NCI-H1436 (cell line): ENCODE measurements around the gene MYMX.
"Not testable (repeated sequence)": the region's sequence is repeated elsewhere in the genome, so short reads cannot be mapped to it uniquely, and the experiment has no call there.

Experiments
- DNase-seq: peaks from one replicate; lab custom pipeline; 2025; lab: John Stamatoyannopoulos, UW

The MYMX gene

GRCh38 chr6:44219815-44220784 lies 3.4 kb downstream of the MYMX start:
- no peak for DNase-seq

GRCh38 chr6:44220913-44221290 lies 4.2 kb downstream of the MYMX start:
- DNase-seq = no peak

GRCh38 chr6:44221291-44221960 lies 4.7 kb downstream of the MYMX start:
- DNase-seq = peak; percentile 64

DNA sequence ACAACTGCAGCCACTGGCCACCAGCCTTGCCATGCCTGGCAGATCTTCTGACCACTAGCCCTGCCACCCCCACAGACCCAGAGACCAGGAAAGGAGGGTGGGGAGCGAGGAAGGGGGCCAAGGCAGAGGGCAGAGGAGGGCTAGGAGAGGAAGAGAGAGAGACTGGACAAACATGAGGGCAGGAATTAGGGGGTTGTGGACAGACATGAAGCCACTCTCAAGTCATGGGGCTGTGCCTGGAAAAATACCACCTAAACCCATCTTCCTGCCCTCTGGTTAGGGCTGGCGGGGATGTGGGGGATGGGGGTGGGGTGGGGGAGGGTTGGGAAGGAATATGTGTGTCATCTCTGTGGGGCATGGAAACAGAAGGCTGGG lies 5.2 kb downstream of the MYMX start:
- no peak for DNase-seq

- no peak for DNase-seq
These were observed 6.0 kb downstream of the MYMX start for GRCh38 chr6:44222486-44223318.

DNA sequence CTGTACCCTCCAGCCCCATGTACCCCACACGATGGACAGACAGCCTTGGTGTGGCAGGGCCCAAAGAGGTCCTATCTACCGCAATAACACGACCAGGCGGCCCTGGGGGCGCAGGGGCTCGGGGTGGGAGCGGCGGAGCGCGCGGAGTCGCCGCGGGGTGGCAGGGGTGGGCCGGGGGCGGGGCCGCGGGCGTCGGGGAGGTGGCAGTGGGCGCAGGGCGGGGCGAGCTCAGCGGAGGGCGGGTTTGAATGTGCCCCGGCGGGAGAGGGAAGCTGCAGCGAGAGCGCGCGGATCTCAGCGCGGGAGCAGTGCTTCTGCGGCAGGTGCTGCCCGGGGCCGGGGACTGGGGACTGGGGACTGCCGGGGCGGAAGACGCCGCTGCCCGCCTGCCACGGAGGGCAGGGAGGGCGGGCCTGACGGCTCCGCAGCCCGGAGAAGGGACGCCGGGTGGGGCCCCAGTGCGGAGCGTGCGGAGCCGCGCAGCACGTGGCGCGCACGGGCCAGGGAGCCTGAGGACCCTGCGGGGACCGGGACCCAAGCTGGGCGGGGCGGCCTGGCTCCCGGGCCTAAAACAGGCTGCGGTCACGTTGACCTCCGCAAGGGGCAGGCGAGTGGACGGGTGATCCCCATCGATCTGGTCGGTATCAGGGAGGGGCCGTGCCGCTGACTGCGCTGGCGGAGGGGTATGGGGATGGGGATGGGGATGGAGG lies 6.7 kb downstream of the MYMX start, which contains the start of gene SLC29A1:
Gene SLC29A1 (plus strand): TSS at position 277 of the 710 bp plus-strand sequence. CDS start 3,719 bp downstream, outside the sequence.
- DNase-seq = peak; percentile 80

DNA sequence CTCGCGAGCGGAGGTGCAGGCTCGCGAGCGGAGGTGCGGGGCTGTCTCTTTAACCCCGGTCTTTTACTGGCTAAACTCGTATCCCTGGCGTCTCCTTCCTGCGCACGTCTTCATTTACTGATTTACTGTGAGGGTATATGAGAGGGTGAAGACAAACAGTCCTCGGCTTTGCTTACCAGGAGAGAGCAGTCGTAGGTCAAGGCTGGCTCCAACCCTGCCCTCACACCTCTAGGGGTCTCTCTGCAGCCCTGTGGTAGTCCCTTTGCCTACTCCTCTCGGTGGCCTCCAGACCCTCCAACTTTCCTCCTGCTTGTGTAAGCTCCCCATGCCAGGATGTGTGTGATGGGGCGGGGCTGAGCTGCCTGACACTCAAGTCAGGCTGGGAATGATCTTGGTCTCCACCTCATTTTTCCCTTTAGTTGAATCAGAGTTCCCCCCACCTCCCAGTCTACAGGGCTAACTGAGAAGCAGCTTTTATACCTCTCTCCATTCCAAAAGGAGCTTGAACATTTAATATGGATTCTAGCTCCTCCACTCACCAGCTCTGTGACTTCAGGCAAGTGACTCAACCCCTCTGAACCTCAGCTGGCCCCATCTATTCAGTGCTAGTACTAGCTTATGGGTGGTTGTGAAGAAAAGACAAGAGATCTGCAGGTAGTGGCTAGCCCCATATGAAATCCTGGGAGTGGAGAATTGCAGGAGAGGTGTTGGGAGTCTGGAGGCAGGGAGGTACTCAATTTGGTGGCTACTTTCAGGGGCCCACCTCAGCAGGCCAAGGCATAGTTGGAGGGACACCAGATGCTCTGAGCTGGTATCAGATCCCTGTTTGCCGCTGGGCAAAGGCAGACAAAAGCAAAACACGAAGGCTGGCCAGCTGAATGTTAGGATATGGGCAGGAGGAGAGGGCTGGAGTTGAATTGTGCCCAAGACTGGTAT lies 7.6 kb downstream of the MYMX start:
- no peak for DNase-seq

DNA sequence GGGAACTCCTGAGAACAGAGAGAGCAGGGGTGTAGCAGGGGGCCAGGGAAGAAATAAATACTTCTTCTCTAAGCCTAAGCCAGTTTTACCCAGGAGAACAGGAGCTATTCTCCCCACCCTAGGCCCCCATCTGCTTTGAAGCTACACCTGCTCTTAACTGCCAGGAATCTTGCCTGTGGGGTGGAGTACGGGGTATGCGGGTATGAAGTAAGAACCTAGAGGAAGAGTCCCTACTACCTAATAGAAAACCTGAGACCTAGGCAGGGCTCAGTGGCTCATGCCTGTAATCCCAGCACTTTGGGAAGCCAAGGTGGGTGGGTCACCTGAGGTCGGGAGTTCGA lies 8.2 kb downstream of the MYMX start:
- no peak for DNase-seq

- DNase-seq = no peak
These were observed 9.0 kb downstream of the MYMX start for GRCh38 chr6:44225579-44226325.

DNA sequence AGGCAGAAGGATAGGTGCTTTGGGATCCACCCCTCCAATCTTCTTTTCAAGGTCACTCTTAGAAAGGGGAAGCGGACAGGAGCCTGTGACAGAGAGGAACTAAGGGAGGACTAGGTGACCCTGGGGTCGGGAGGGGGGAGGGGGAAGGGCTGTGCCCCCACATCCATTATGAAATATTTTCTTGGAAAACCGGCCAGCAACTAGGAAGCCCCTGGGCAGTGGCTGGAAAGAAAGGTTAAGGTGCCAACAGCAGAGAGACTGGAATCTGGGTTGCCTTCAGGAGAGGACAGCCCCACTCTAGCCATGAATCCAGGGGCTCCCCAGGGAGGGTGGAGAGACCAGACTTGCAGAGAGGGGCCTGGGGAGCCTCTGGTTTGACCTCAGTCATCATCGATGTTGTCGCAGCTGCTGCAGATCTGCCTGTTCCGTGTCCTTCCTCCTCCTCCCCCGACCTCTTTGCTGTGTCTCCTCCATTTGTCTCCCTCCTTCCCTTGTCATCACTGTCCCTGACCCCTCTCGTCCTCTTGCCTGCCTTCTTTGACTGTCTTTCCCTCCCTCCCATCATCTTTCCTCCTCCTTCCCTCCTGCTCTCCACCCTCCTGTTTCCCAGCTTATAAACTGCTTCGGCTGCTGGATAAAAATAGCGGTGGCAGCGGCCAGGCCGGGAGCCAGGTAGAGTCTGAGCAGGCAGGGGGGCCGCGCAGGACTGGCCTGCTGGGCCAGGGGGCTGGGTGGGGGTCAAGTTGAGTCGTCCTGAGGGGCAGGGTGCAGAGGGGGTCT lies 9.8 kb downstream of the MYMX start:
- no peak for DNase-seq

DNA sequence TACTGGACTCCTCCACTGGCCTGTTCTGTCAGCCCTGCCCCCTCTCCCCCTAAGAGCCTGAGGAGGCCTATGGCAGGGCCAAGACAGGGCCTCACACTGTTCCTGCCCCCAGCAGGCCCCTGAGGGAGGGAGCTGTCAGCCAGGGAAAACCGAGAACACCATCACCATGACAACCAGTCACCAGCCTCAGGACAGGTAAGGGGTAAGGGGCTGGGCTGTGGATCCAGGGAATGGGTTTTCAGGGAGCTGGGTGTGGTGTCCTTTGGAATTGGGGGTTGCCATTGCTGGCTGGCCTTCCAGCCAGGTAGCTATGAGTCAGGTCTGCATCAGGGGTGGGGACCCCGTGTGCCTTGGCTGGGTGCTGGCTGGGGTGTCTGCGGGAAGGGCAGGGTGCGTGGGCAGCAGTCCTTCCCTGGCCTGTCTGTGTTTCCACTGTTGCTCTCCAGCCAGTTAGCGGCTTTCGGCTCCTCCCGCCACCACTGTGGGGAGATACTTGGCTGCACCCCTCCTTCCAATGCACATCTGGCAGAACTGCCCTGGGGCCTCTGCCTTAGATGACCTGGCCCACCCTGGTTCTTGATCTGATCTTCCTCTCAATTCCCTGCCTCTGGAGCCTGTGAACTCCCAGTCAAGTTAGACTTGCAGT lies 10.5 kb downstream of the MYMX start:
- no peak for DNase-seq

DNA sequence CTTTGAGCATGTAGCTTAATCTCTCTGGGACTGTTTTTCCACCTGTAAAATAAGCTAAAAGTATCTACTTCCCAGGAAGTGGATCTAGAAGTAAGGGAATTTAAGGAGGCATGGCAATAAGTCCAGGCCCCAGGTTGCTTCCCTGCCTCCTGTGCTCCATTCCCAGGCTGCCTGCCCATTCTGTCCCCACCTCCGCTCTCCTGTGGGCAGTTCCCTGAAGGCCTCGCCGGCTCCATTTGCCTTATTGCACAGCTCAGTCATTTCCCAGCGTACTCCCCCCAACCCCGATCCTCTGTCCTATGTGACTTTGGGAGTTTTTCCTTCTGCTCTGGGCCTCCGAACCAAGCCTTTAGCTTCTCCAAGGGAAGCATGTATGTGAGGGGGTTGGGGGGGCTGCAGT lies 11.3 kb downstream of the MYMX start:
- DNase-seq = no peak

DNA sequence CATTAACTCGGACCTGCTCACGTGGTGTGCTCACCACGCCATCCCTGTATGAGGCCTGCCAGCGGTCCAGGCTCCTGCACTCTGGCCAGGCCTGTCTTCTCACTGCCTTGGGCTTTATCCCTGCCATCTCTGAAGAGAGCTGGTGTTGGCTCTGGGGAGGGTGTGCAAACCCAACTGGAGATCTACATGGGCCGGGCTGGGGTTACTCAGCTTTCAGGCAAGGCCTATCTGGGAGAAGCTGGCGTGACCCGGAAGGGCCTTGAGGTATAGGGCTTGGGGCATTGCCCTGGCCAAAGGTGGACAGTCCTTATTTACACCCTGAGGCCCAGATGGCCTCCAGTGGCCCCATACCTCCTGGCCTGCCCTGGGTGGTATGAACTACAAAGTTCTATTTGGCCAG lies 11.7 kb downstream of the MYMX start:
- DNase-seq = no peak

DNA sequence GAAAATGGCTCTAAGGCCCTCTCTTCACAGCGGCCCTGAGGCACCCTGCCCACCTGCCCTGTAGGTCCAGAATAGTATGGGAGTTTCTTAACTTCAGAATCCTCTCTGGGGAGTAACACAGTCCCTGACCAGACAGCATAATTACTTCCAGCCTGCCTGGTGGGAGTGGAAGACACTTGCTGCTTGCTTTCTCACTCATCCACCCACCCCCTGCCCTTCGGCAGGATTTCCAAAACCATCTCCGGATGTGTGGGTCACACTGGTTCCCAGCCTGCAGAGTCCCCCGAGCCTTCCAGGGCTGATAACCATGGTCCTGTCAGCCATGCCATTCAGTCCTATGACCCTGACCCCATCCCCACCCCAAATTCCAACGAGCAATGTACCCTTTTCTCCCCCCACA lies 12.1 kb downstream of the MYMX start:
- DNase-seq = no peak

DNA sequence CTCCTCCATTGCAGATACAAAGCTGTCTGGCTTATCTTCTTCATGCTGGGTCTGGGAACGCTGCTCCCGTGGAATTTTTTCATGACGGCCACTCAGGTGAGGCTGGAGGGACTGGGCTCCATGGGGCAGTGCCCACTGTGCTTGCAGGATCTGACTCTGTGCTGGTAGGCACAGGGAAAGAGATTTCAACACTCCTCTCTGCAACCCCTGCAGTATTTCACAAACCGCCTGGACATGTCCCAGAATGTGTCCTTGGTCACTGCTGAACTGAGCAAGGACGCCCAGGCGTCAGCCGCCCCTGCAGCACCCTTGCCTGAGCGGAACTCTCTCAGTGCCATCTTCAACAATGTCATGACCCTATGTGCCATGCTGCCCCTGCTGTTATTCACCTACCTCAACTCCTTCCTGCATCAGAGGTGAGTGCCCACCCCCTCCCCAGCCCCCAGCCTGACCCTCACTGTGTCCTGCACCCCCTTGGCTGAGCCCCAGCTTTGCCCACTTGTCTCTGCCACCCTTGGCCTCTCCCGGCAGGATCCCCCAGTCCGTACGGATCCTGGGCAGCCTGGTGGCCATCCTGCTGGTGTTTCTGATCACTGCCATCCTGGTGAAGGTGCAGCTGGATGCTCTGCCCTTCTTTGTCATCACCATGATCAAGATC lies 12.8 kb downstream of the MYMX start:
- DNase-seq = no peak

DNA sequence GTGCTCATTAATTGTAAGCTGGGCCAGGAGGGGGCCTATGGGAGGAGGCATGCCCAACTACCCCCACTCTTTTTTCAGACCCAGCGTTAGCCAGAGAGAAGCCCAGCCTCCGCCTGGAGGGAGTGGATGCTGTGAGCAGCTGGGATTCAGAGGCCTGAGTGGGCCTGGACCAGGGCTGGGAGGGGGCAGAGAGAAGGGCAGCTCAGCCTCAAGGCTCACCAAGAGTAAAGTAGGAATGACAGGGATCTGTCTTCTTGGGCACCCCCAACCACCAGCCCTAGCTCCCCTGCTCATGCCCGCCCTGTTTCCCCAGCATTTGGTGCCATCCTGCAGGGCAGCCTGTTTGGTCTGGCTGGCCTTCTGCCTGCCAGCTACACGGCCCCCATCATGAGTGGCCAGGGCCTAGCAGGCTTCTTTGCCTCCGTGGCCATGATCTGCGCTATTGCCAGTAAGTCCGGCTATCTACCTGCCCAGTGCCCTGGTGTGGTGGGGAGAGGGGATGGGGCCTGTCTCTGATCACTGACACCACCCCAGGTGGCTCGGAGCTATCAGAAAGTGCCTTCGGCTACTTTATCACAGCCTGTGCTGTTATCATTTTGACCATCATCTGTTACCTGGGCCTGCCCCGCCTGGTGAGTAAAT lies 13.4 kb downstream of the MYMX start:
- no peak for DNase-seq

- not testable (repeated sequence) for DNase-seq
These were observed 14.7 kb downstream of the MYMX start for GRCh38 chr6:44231426-44231825.
